AG04450 (cell line): ENCODE results near the gene ASCL2. TPM values are rescaled to one million over a fixed set of nuclear protein-coding genes. Genes with fewer than 3 reads are reported as not detected.

Experiments used
- CTCF ChIA-PET: fragments of 300-600, 350-600 bp; formaldehyde crosslinking; extraction: SDS; loops from one replicate; lab custom pipeline; 2022; ENCODE audit warnings: antibody characterized with exemption, inconsistent platforms; lab: Charles Lee
- POLR2A ChIA-PET: fragments of 350-600 bp; formaldehyde crosslinking; extraction: SDS; loops from one replicate; lab custom pipeline; 2021; ENCODE audit warnings: antibody characterized with exemption, inconsistent platforms; lab: Yijun Ruan, JAX
- DNase-seq: peaks from one replicate; pipeline ENCODE4 v3.0.0-alpha.2; 2011; ENCODE audit warnings: low read depth, low spot score
- H3K27ac ChIP-seq: one replicate; pipeline ENCODE4 v1.5.1; 2012; ENCODE audit warnings: low read depth, low read length, control low read depth
- H3K27me3 ChIP-seq: one replicate; pipeline ENCODE4 v1.6.0; 2012; ENCODE audit warnings: low read length; ENCODE audit not compliant: control insufficient read depth, insufficient read depth
- H3K4me3 ChIP-seq: 2 replicates; pipeline ENCODE4 v1.5.1; 2011; ENCODE audit warnings: mild to moderate bottlenecking, low read depth, low read length, control low read depth
- H3K9me3 ChIP-seq: 2 replicates; pipeline ENCODE4 v1.5.1; 2012; ENCODE audit warnings: low read length; ENCODE audit not compliant: control insufficient read depth, insufficient read depth
- CTCF ChIP-seq: IDR thresholded peaks from 2 replicates; pipeline ENCODE4 v1.5.1; 2011; ENCODE audit warnings: low read depth, low read length, control low read depth, inconsistent platforms
- polyA plus RNA-seq: library from polyadenylated mRNA; depleted of rRNA; stranded (reverse); fragments of >200 nt; gene quantifications from 2 replicates; pipeline ENCODE4 v1.2.3, GENCODE V29; 2011

The ASCL2 gene
- polyA plus RNA-seq, 1 experiment, result not detected

- H3K27ac ChIP-seq, result no peak overlapping the region
- POLR2A ChIA-PET, result no interaction called here
Observed at GRCh38 chr11:2256951-2257700, 13.3 kb downstream of the ASCL2 start.

GRCh38 chr11:2256293-2256913 lies 14.0 kb downstream of the ASCL2 start:
- POLR2A ChIA-PET, result no interaction called here
- H3K4me3 ChIP-seq, result no peak overlapping the region
- H3K9me3 ChIP-seq, result no peaks in the 10 kb centered on the region
- TF ChIP-seq CTCF, result no peak
- CTCF ChIA-PET, result no interaction called here
- no peak for DNase-seq
- H3K27me3 ChIP-seq, result peaks cover 12% of the 10 kb centered on the region
- H3K27ac ChIP-seq, result no peak overlapping the region

More at GRCh38 chr11:2256951-2257700, 13.3 kb downstream of the ASCL2 start:
- H3K27me3 ChIP-seq, result peaks cover 14% of the 10 kb centered on the region
- no peak for DNase-seq
- H3K4me3 ChIP-seq, result no peak overlapping the region
- no peaks in the 10 kb centered on the region for H3K9me3 ChIP-seq
- CTCF ChIA-PET, result interaction anchor here (0.7 kb wide), 1 partner anchor 81 kb away, joined by 5 read pairs; no protein-coding TSS in a partner anchor
- no peak for TF ChIP-seq CTCF

GRCh38 chr11:2252018-2252417 lies 18.4 kb downstream of the ASCL2 start:
- ChIA-PET POLR2A (no interaction called here), CTCF (no interaction called here)
- no peak for DNase-seq
- H3K27me3 ChIP-seq, result peaks cover 15% of the 10 kb centered on the region
- H3K4me3 ChIP-seq, result no peak overlapping the region
- no peak overlapping the region for H3K27ac ChIP-seq
- no peak for TF ChIP-seq CTCF
- no peaks in the 10 kb centered on the region for H3K9me3 ChIP-seq

GRCh38 chr11:2251138-2251537 lies 19.2 kb downstream of the ASCL2 start:
- Histone ChIP-seq H3K27ac (no peak overlapping the region), H3K27me3 (peaks cover 13% of the 10 kb centered on the region), H3K9me3 (no peaks in the 10 kb centered on the region), H3K4me3 (no peak overlapping the region)
- DNase-seq, result no peak
- POLR2A ChIA-PET, result no interaction called here
- TF ChIP-seq CTCF, result no peak
- CTCF ChIA-PET, result no interaction called here

GRCh38 chr11:2250485-2250884 lies 19.9 kb downstream of the ASCL2 start:
- Histone ChIP-seq H3K27me3 (peaks cover 13% of the 10 kb centered on the region), H3K4me3 (no peak overlapping the region), H3K27ac (no peak overlapping the region), H3K9me3 (no peaks in the 10 kb centered on the region)
- no peak for TF ChIP-seq CTCF
- no peak for DNase-seq
- ChIA-PET CTCF (no interaction called here), POLR2A (no interaction called here)
